ENCODE results near the gene ZNF385A.

Gene ZNF385A

DNA sequence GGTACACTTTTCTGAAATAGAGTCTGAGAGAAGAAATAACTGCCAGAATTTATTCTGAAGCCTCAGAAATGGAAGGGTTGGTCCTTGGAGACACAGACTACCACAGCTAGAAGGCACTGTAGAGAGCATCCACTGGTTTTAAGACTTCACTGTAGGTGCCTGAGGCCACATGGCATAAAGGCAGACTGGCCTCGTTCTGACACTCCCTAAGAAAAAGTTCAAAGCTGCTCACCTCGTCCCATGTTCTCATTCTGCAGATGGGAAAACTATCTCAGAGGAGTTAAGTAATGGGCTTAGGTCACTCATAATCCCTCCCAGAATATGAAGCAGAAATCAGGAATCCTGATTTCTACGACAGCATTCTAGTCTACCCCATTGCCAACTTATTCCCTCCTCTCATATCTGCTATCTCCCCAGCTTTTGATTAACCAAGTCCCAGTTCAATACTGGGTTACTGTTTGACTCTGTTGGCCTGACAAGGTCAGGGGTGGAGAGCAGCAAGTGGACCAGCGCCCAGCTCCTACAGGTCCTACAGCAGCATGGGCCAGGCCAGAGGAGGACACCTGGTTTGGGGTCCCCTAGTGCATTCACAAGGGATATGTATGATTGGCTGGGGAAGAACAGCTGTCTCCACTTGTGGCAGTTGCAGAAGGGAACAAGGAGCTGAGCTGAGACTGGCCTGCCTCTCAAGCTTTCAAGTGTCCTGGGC, 30.8 kb upstream of the ZNF385A start:
- no peak for DNase-seq

- peak; percentile 84 for DNase-seq
Observed at GRCh38 chr12:54413284-54414190, 29.0 kb upstream of the ZNF385A start.

DNA sequence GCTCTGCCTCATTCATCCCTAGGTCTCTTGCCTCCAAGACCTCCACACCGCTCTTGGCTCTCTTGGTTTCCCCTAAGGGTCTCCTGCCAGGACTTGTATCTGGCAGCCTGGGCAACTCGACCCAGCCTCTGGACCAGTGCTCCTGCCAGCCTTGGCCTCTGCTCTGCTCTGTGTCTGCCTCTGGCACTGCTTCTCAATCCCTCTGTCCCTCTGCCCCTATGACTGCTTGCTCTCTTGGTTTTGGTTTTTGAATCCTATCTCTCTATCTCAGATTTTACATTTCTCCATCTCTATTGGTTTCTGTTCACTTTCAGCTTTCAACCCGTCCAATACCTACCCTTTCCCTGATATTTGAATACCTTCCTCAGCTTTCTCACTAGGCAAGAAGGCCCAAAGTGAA, 28.3 kb upstream of the ZNF385A start:
- DNase-seq, result peak; percentile 42

DNA sequence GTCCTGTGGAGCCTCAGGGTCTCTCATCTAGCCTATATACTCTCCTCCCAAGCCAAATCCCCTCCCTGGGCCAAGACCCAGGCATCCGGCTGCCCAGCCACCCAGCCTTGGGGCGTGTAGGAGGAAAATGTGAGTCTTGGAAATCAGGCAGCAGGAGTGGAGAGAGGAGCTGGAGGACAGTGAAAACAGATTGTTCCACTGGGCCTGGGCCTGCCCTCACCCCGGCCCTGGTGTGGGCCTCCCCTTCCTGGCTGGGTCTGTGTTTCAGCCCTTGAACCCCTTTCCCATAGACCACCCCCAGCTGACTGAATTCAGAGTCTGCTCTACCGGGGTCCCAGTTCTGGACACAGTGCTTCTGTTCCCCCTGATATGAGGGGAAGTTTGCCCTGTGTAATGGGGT, 27.8 kb upstream of the ZNF385A start:
- DNase-seq, result no peak

- peak; percentile 99 for DNase-seq
Observed at GRCh38 chr12:54411391-54412241, 27.1 kb upstream of the ZNF385A start.

GRCh38 chr12:54409267-54409666, 24.7 kb upstream of the ZNF385A start:
- no peak for DNase-seq

GRCh38 chr12:54407183-54407905, 22.8 kb upstream of the ZNF385A start:
- DNase-seq, result peak; percentile 77

DNA sequence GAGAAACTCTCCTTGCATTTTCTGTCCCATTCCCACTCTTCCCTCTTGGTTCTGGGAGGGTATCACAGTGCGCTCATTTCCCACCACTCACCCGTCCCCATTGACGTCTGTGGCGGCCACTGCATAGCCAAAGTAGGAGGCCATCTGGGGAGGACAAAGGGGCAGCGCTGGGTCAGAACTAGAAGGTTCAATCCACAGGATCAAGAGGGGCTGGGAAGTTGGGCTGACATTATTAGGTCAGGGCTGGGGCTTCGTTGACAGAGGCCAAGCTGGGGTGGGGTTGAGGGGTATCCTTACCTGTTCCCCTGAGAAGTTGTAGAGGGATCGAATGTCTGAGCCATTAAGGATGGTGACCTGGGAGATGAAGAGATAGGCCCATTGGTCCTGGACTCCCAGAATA, 21.0 kb upstream of the ZNF385A start:
- no peak for DNase-seq

DNA sequence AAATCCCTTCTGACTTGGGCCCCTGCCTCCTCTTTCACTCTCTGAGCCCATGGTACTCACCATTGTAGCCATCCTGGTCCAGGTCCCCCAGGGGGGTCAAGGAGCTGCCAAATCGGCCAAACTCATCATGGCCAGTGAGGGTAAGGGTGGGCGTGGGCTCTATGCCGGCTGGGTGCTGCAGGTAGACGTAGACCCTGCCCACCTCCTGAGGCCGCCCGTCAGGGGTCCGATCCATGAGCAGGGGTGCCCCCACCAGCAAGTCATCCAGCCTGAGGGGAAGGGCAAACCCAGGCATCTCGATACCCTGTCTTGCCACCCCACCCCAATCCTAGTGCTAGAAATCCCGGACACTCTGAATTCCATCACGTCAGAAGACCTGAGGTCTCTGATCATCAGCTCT, 20.6 kb upstream of the ZNF385A start:
- no peak for DNase-seq

- DNase-seq, result peak; percentile 66
Observed at GRCh38 chr12:54404061-54405004, 19.8 kb upstream of the ZNF385A start.

DNA sequence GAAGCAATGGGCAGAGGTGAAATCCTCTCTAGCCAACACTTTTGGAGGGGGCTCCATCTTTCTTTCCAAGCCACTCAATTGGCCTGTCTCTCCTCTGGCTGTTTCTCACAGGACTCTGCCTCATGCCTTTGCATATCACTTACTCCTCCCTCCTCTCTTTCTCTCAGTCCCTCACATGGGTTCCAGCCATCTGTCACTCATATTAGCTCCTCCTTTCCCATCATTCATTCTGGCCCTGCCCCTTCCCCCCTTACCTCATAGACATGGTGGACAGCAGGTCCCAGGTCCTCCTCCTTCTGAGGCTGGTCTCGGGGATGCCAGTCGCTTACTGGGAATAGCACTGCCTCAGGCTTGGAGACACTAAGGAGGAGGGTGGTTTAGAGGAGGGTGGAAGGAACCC, 16.6 kb upstream of the ZNF385A start:
- DNase-seq, result no peak

- peak; percentile 79 for DNase-seq
Observed at GRCh38 chr12:54398995-54399793, 14.7 kb upstream of the ZNF385A start.

GRCh38 chr12:54398218-54398617, 13.7 kb upstream of the ZNF385A start:
- DNase-seq, result no peak

DNA sequence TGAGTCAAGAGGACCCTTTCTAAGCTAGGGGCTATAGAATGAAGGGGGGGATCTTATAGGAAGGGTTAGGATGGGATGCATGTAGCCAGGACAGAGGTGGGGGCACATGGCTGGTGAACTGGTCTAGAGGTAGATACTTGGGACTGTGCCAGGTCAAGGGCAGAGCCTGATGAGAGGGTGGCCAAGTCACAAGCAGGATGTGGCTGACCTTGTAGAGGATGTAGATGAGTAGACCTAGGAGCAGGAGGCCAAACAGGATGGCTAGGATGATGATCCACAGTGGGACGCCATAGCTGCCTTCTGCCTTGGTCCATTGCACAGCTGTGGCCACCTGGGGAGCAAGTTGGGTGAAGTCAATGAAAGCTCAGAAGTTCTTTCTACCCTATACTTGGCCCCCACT, 12.6 kb upstream of the ZNF385A start:
- DNase-seq, result no peak

DNA sequence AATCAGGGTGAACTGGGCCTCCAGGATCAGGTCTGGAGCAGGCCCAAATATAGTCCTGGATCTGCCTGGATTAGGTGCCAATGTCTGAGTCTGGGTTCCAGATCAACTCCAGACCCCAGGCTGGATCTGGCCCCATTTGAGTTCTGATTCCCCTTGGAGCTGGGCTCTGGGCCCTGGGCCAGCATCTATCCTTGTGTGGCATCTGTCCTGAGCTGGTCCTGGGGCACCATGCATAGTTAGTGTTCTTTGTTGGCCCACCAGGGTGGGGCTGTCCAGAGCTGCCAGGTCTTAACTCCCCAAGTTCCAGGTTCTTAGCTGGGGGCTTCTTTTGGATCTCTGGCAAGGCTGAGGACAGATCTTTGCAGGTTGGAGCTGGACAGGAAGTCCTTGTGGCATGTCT, 11.0 kb upstream of the ZNF385A start:
- DNase-seq, result no peak

DNA sequence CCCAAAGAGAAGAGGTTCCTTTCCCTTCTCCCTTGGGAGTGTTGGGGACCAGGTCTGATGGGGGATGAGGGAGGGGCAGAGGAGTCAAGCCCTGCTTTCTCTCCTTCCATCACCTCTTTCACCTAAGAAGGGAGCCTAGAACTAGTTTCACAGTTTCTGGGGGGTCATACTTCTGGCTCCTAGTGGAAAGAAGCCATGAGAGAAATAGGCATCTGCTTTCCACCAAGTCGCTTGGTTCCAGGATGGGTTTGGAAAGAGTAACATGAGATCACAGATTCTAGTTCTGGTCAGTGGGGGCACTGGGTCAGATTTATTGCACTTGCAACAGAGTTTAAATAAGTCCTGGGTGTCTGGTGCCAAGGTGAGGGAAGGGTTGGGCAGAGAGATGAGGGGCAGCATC, 10.5 kb upstream of the ZNF385A start:
- no peak for DNase-seq

DNA sequence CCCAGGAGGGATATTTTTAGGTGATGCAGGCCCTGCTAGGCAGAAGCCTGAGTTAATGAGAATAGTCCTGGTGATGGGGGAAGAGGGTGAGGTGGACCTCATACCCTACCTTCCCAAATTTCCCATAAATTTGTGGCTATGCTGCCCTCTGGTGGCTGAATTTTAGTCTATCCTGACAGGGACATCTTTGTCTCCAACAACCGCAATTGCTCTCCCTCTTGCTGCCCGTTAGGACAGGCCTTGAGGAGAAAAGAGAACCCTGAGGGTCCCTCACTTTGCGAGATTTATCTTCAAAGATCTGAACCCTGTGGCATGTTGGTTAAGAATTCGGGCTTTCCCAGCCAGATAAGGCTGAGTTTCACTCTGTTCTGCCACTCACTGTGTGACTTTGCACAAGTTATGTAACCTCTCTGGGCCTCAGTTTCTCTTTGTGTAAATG, 9.8 kb upstream of the ZNF385A start:
- peak; percentile 75 for DNase-seq

GRCh38 chr12:54393743-54394142, 9.2 kb upstream of the ZNF385A start:
- DNase-seq, result peak; percentile 58

- DNase-seq, result no peak
Observed at GRCh38 chr12:54393207-54393609, 8.7 kb upstream of the ZNF385A start.

DNA sequence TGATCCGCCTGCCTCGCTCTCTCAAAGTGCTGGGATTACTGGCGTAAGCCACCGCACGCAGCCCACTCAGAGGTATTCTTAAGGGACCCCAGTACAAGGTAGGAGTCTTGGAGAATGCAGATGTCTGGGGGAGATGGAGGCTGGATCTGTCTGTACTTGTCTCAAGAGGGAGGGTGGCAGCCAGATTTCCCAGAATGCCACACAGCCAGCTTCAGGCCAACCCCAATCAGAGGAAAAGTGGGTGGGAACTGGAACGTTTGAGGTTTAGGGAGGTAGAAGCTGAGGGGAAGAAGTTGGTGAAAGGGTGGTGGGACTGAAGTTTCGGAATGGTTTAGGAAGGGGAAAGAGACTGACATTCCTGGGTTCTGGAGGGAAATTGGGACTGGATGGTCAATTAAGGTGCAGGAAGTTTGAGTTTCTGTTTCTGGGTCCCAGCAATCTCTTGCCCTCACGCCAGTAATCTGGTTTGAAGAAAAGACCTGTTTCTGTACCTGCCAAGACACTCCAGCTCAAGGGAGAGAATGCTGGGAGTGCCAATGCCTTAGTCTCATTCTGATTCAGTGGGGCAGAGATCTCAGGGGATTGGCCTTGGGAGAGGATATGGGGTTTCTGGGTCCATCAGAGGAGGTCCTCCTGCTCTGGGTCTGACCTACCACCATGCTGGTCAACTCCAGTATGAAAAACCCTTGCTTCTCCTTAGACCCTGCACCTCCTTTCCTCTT, 8.1 kb upstream of the ZNF385A start:
- no peak for DNase-seq

All from inflammatory macrophage treated with lipopolysaccharide for 4 hours (primary cell).